HTR-8/SVneo (cell line): ENCODE results near the gene AFAP1L2.

Experiments
- DNase-seq: peaks from one replicate; pipeline ENCODE4 v3.0.0; 2011; ENCODE audit warnings: low spot score, mixed read lengths; ENCODE audit not compliant: insufficient read length
- FAIRE-seq: peaks from 2 replicates; lab custom pipeline; 2011; peaks lifted over from hg19 to GRCh38; lab: Jason Lieb, UNC

Gene AFAP1L2

DNA sequence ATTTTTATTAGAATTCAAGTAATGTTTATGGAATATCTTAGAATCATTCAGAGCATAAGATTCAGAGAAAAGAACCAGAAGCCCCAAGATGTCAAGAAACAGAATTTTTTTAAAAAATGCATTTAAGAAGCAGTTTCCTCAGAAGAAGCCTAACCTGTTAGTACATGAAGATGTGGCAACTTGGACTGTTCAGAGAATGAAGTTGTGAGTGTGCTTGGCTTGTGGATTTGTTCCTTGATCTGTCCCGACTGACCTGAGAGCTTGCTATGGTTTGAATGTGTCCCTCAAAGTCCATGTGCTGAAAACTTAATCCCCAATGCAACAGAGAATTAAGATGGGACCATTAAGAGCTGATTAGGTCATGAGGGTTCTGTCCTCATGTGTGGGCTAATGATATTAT lies 13.8 kb upstream of the AFAP1L2 start:
- no peak for FAIRE-seq
- DNase-seq = no peak

DNA sequence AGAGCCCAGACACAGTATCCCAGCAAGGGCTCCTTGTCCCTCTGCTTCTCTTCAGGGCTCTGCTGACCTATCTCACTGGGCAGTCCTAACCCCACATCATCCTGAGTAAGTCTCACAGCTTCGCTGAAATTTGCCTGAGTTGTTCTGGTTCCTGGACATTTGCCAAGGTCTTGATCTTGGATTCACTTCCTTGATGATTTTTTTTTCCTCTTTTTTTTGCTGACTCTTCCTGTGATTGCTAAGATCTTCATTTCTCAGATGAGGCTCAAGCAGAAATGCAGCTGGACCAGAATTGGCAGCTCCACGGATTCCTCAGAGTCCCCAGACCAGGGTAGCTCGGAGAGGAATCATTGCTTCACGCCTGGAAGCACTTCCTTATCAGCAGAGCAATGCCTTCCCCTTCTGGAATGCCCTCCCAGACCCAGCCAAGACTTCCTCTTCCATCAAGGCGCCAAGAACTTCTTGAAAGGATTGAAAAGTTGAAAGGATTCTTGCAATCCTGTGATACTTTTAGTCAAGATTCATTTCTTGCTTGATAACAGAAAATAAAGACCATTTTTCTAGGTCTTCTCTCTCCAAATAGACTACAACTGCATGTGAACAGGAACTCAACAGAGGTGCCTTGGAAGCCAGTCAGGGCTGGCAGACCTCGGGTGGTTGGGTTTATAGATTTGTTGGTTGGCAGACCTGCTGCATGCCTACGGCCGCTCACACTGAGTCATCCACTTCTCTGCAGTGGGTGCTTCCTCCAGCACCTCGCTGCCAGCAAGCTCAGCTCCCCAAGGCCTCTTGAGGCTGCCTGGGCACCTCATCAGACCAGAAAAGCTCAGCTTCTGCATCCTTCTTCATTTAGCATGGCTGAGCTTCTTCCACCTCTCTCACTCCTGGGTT lies 8.8 kb upstream of the AFAP1L2 start:
- DNase-seq = peak; percentile 25

DNA sequence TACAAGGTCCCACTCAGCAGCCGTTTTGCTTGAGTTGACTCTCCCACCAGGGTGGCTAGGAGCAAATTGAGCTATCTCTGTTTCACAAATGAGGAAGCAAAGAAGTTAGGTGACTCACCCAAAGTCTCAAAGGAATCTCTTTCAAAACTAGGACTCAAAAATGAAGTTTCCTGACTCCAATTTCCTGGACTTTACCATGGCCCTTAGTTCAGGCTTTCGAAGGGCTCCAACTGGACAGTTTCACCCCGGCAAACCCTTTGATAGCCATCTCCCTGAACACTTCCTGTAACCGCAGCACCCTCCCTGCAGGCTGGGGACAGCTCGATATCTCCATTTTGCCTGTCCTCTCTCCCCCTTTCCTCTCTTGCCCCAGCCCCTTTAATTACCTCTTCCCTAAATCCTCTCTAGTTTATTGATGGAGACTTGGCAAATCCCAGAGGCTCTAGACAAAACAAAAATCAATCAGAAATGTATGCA lies 4.7 kb upstream of the AFAP1L2 start:
- no peak for FAIRE-seq
- no peak for DNase-seq

More for the DNA sequence above, 8.8 kb upstream of the AFAP1L2 start:
- FAIRE-seq = no peak

DNA sequence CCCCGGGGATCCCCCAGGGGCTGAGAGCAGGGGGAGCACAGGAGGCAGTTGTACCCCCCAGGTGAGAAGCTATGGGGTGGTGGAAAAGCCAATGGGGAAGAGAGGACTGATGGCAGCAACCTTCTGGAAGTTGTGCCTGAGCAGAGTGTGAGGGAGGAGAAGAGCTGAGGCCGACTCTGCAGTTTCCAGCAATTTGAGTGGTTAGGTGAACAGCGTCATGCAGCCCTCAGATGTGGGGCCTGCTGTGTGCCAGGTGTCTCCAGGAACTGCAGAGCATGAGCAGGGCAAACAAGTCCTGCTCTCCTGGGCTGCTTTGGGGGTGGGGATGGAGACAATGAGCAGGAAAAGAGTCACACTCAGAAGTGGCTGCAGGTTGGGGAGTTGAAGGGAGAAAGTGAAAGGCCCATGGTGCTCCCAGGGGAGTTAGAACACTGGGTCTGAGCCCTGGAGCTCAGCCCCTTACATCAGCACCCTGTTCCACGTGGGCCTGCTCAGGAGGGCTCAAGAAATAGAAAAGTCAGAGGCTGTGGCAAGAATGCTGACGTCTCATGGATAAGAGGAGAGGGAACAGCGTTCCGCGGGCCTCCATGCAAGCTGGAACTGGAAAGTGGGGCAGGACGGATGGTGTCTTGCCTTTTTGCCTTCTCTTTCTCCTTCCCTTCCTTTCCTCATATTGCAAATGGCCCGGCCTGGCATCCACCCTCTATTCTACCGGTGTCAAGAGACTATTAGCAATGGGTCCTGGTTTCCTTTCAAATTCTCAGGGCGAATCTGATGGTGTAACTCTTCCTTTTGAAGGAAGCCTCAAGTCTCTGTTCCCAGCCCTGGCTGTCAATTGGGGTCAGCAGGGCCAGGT lies 4.0 kb upstream of the AFAP1L2 start:
- FAIRE-seq (no peak), DNase-seq (no peak)

DNA sequence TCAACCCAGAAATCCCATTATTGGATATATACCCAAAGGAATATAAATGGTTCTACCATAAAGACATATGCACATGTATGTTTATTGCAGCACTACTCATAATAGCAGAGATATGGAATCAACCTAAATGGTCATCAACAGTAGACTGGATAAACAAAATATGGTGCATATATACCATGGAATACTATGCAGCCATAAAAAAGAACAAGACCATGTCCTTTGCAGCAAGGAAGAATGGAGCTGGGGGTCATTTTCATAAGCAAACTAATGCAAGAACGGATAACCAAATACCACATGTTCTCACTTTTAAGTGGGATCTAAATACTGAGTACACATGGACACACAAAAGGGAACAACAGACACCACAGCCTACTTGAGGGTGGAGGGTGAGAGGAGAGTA lies 2.2 kb upstream of the AFAP1L2 start:
- FAIRE-seq = no peak
- no peak for DNase-seq

DNA sequence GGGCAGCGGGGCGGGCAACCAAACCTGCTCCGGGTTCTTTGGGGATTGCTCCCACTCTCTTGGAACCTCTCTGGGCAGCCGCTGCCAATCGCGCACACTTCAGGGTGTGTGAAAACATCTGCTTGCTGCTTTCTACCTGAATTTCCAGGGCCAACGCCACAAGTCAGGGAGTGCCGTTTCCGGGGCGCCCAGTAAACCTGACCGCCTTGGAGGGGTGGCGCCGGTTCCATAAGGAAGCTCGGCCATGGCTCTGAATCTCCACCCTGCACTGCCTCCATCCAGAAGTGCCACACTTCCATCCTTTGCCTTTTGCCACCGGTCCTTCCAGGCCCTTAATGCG lies 679 bp upstream of the AFAP1L2 start:
- no peak for DNase-seq
- no peak for FAIRE-seq

DNA sequence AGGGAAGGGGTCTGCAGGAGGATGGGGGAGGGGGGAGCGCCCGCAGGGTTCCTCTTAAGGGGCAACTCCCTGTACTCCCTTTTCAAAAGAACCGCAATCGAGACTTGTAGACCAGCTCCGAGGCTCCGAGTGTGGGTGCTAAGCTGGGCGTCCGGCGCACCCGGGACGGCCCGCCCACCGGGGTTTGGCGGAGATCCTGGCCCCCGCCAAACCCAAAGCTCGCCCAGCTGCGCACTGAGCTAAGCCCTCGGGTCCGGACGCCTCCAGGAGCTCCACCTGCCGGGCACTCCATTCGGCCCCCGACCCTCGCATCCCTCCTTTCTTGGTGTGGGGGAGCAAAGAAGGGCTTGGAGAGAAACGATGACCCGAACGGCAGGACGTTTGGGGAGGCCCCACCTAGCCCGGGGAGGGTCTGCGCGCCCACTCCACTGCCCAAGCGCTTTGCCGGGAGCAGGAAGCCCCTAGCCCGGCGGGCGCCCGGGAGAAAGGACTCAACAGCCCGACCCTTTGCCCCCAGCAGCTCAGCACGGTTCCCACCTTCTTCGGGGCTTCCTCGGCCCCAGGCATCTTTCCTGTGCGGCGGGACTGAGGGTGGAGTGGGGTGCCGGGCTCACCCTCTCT lies 651 bp downstream of the AFAP1L2 start:
- DNase-seq (no peak), FAIRE-seq (no peak)

DNA sequence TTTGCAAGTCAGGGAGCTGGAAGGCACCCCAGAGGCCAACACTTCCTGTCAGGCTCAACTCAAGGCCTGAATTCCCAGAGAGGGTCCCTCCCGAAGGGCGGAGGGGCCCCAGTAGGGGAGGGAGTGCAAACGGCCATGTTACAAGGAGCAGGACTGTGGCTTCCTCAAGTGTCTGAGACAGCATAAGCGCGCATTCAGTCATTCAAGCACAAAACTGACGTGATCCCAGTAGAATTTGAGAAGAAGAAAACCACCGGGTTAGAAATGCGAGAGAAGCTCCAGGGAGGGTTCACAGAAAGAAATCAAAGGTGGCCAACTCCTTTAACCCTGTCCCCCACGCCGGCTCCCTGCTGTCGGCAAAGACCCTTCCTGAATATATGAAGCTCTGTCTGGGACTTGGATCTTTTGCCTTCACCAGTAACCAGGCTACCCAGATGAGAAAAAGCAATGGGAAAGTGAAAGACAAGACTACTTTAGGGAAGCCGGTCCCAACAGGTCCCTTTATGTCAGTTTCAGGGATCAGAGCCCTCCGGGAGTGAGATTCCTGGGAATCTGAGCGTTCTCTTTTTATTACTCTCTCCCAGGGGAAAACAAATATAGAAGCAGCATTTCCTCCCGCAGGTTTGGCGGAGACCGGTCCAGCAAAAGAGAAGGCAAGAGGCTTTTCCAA lies 1.3 kb downstream of the AFAP1L2 start:
- no peak for FAIRE-seq
- DNase-seq = no peak

DNA sequence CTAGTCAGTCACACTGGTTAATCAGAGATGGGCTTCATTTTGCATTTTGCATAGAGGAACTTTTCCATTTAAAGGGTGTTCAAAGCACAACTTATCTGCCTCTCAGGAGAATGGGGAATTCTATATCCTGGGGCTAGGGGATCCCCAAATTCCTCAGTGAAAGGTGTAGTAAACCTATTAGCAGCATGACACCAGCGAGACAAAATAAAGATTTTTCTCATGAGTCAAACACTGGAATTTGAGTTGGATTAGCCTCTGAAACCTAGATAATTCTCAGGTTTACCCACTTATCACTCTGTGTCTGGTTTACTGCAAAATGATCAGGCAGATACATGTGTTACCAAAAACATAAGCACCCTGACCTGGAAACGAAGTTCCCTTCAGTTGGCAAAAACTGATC lies 2.1 kb downstream of the AFAP1L2 start:
- DNase-seq = no peak
- no peak for FAIRE-seq

DNA sequence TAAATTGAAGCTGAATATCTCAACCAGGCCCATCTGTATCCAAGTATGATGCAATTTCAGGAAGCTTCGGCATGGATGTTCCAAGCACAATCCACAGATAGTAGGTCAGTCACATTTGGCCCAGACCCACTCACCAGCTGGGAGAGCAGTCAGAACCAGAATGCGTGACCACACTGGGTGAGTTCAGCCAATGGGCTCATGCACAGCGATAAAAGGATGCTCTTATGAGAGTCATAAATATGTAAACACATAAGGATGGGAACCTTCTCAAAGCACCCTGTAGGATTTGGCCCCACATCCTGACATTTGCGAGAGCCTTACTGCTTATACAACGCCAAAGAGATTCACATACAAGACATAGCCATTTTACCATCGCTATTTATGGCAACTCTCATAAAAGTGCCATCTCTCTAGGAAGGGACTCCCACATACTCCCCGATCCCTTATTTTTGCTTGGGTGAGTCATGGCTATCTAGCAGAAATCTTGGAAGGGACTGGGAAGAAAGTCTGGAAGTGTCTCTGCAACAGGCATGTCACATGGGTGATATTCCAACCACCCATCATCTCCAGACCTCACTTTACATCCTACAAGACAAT lies 3.0 kb downstream of the AFAP1L2 start:
- DNase-seq (no peak), FAIRE-seq (no peak)

DNA sequence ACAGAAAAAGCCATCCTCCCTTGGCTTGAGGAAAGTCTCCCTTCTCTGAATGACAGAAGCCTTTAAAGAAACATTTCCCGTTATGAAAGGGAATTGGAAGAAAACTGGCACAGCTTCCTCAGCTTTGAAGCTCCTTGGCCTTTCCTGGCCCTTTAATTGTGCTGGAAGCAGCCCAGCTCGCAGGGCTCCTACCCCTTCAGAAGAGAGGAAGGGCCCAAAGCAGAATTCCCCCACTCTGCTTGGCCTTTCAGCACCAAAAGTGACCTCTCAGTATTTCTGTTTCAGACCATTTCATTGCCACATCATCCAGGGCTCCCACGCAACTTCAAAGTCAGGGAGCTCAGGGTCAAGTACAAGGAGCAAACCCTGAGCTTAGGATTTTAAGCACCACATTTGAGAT lies 4.2 kb downstream of the AFAP1L2 start:
- FAIRE-seq = no peak
- DNase-seq = no peak

DNA sequence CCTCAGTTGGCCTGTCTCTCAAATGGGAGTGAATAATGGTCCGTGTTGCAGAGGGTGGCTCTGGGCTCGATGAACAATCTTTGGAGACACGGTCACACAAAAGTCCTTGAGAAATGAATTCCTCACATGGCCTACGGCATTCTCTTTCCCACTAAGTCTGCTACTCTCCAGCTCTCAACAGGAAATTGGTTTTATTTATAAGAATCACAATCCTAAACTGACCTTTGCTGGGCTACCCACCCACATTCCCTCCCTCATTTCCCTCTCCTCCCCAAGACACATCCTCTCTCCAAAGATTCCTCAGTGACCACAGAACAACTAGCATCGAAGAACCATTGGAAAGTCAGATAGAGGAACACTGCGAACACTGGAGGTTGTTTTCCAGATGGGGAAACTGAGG lies 4.7 kb downstream of the AFAP1L2 start:
- no peak for FAIRE-seq
- no peak for DNase-seq

DNA sequence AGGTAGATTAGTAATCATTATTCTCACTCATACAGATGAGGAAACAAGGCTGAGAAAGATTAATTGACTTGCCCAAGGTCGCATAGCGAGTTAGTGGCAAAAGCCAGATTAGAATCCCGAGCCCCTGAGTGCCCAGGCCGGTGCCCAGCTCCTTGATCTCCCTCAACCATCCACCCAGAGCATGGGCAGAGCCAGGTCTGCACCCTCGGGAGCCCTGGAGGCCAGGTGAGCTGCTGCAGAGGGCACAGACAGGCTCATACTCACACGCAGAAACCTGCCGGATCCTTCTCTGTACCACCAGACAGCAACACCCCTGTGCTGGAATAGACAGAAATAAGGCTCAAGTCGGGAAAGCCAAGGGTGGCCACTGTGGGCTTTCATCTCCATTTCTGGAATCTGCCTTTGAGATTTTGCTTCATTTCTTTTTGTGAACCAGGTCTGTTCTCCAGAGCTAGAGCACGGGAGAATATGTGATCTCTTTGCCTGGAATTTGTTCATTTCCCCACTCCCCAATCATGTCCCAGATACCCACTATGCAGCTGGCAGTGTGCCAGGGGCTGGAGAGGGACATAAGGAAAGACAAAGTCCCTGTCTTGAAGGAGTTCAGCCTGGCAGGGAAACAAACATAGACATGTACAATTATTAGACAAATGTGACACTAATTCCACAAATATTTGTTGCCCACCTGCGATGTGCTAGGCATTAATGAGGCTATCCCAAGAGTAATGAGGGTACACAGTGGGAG lies 5.5 kb downstream of the AFAP1L2 start:
- FAIRE-seq = no peak
- no peak for DNase-seq

DNA sequence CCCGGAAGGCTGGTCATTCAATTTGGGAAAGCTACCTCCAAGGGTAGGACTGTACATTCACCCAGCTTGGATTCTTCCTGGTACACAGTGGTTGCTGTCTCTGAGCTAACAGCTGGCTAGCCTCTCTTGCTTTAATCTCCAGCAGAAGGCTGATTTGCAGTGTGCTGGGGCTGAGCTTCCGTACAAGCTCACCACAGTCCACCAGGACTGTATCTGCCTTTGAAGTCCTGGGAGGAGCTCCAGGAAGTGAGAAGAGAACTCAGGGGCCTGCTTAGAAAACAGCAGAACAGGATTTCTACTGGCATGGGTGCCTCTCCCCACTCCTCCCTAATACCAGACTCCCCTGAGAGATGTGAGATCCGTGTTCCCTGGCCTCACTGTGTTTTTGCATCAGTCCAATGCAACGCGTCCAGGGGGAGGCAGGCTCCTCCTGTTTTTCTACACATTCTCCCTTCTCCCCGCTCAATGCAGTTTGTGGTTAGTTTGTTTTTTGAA lies 6.6 kb downstream of the AFAP1L2 start:
- FAIRE-seq (no peak), DNase-seq (no peak)

DNA sequence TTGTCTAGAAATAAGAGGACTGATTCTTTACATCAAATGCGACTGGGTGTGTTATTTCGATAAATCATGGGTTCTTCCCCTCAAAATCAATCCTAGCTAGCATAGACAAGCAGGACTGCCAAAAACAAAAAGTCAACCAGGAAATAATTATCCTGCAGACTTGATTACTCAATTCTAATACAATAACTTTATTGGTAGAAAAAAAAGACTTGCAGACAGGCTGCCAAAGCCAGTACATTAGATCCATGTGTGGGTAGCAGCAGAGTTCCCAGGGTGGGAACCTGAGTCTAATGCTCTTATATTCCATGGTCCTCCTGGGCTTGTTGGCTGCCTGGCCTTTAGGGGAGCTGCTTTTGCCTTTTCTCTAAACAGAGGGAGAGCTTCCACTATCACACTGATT lies 7.8 kb downstream of the AFAP1L2 start:
- FAIRE-seq = no peak
- DNase-seq = no peak

DNA sequence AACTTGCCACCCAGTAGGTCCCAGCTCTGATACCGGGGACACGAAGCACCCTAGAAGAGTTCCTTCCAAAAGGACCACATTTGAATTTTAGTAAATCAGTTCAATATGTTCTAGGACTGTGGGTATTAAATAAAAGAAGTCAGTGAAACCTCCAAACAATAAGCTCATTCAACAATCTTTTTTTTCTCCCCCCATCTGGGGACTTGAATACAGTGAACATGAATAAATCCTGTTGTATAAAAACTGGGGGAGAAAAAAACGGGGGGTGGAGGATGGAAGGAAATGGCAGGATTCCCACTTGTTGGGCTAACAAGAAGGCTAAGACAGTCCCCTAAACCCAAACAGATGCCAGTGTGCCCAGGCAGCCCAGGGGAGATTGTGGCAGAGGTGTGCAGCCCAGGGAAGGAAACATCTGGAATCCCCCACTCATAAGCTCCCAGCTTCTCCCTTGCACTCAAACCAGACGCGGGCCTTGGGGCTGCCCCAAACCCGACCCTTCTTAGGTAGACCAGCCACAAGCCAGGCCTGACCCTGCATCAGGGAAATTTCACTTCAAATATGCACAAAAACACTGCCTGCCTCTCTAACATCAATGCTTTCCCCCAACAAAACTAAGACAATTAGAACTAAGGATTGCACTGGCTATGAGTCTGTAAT lies 8.8 kb downstream of the AFAP1L2 start:
- DNase-seq (no peak), FAIRE-seq (no peak)

DNA sequence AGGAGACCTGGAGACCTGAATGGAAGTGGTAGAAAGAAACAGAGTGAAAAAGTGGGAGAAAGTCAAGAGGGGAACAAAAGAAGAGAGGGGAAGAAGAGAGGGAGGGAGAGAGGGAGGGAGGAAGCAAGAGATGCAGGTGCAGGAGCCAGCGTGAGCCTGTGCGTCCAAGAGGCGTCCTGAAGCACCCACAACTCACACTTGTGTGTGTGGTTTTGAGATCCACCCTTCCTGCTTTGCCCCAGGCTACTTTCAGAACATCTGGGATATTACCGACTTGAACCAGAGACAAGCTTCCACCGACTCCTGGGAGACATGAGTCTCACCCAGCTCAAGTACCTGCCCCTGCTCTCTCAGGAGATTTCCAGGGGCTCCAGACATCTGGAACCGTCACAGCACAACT lies 9.8 kb downstream of the AFAP1L2 start:
- FAIRE-seq = no peak
- no peak for DNase-seq

DNA sequence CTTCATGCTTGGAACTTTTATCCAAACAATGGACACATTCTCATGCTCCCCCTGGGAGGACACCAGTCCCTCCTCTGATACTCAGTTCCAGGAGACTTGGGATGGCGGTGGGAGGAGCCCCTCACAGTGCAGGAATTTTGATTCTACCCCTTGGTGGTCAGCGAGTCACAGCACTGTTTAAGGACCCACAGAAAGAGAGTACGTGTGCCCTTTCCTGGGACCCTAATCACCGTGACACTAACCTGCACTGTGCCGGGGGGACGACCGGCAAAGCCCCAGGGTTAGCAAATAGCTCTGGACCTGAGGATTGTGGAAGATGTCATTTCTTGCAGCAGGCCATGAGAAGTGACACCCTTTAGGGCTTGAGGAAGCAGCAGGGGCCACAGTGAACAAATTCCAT lies 10.4 kb downstream of the AFAP1L2 start:
- FAIRE-seq (no peak), DNase-seq (no peak)

DNA sequence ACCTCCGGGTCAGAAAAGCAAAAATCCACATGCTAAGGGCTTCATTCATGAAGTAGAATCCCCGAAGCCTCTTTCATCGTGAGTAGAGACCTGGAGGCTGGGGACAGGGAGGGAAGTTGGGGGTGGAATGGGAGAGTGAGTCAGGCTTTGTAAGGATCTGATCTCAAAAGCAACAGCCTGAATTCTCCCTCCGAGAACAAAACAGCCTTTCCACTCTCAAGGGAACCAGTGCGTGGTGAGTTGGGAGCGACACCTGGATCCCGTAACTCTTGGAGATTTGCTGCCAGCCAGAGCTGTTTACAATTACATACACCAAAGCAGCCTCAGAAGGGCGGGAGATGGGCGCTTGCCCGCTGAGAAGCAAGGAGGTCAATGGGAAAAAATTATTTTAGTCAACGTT lies 10.8 kb downstream of the AFAP1L2 start:
- FAIRE-seq (no peak), DNase-seq (no peak)
